ENCODE measurements around the gene PCDHGA1. TPM values are rescaled to one million over a fixed set of nuclear protein-coding genes. Genes with fewer than 3 reads are reported as not detected.
"Not testable (repeated sequence)": the region's sequence is repeated elsewhere in the genome, so short reads cannot be mapped to it uniquely, and the experiment has no call there.

PCDHGA1 gene
- total RNA-seq = 0.09 and 0.14 TPM in 2 replicates

GRCh38 chr5:141330299-141331080 lies at the start of gene PCDHGA1:
PCDHGA1 (plus strand) TSS chr5:141330514.
- H3K9me3 Mint-ChIP-seq = peaks cover 27% of the 10 kb centered on the region
- intact Hi-C loops (cut with micrococcal nuclease) = no loop called here
- DNase-seq (ENCODE audit: low spot score) = no peak
- peaks cover 29% of the 10 kb centered on the region for H3K27me3 Mint-ChIP-seq (ENCODE audit: low read depth)
- peaks cover 9% of the 10 kb centered on the region for H3K4me1 Mint-ChIP-seq (ENCODE audit: low read depth)
- H3K36me3 Mint-ChIP-seq (ENCODE audit: low read depth) = no peaks in the 10 kb centered on the region
- no peak within 1 kb of the TSS for H3K27ac Mint-ChIP-seq
- H3K4me3 Mint-ChIP-seq (ENCODE audit: low read depth) = peak within 1 kb of the TSS; percentile 32

DNA sequence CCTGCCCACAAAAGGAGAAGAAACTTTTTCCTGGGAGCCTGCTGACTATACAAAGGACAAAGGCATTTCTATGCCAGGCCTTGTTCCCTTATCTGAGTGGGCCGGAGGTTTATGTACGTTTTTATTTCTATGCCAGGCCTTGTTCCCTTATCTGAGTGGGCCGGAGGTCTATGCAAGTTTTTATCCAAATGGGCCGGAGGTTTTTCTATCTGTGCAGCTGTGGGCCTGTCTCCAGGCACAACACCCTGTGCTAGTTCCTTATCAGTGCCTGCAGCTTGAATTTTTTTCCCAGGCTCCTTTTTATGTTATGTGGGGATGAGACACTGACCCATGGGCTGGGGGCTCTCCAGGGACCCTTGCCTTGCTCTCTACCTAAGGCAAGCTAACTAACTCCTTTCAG lies 31.9 kb upstream of the PCDHGA1 start:
- no peak for DNase-seq (ENCODE audit: low spot score)
- Mint-ChIP-seq H3K27me3 (ENCODE audit: low read depth) (no peaks in the 10 kb centered on the region), H3K4me3 (ENCODE audit: low read depth) (no peak overlapping the region), H3K27ac (no peak overlapping the region), H3K4me1 (ENCODE audit: low read depth) (no peaks in the 10 kb centered on the region), H3K9me3 (peaks cover 68% of the 10 kb centered on the region), H3K36me3 (ENCODE audit: low read depth) (peaks cover 4% of the 10 kb centered on the region)
- intact Hi-C loops (cut with micrococcal nuclease) = no loop called here

- DNase-seq (ENCODE audit: low spot score) = no peak
- Mint-ChIP-seq H3K4me3 (ENCODE audit: low read depth) (no peak within 1 kb of the TSS), H3K27me3 (ENCODE audit: low read depth) (no peaks in the 10 kb centered on the region), H3K9me3 (peaks cover 63% of the 10 kb centered on the region), H3K27ac (no peak within 1 kb of the TSS), H3K36me3 (ENCODE audit: low read depth) (no peaks in the 10 kb centered on the region), H3K4me1 (ENCODE audit: low read depth) (no peaks in the 10 kb centered on the region)
- intact Hi-C loops (cut with micrococcal nuclease) = no loop called here
Observed at GRCh38 chr5:141303756-141304155, 26.6 kb upstream of the PCDHGA1 start, which contains the start of gene SLC25A2. SLC25A2 (minus strand) TSS chr5:141304049; CDS start chr5:141303865, 184 bp downstream.

GRCh38 chr5:141306630-141307029 lies 23.7 kb upstream of the PCDHGA1 start:
- Mint-ChIP-seq H3K4me3 (ENCODE audit: low read depth) (no peak overlapping the region), H3K4me1 (ENCODE audit: low read depth) (no peaks in the 10 kb centered on the region), H3K27ac (no peak overlapping the region), H3K27me3 (ENCODE audit: low read depth) (no peaks in the 10 kb centered on the region), H3K36me3 (ENCODE audit: low read depth) (peaks cover 3% of the 10 kb centered on the region), H3K9me3 (peaks cover 69% of the 10 kb centered on the region)
- DNase-seq (ENCODE audit: low spot score) = no peak
- intact Hi-C loops (cut with micrococcal nuclease) = no loop called here

DNA sequence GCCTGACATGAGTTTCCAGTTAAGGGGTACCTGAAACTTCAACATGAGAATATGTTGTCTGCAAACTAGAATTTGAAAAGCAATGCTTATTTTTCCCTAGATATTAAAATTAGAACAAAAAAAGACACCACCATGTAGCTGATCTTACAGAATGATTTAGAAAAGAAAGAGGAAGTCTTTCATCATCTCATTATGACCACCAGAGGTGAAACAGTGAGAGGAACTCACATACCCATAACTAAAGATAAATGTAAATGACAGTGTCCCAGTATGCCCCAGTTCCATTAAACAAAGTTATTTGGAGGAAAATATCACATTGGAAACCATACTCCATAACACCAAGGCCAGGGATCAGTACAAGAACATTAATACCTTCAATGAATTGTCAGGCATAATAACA lies 16.6 kb upstream of the PCDHGA1 start:
- no peaks in the 10 kb centered on the region for H3K27me3 Mint-ChIP-seq (ENCODE audit: low read depth)
- intact Hi-C loops (cut with micrococcal nuclease) = no loop called here
- no peak for DNase-seq (ENCODE audit: low spot score)
- H3K4me1 Mint-ChIP-seq (ENCODE audit: low read depth) = peaks cover 3% of the 10 kb centered on the region
- H3K27ac Mint-ChIP-seq = no peak overlapping the region
- H3K4me3 Mint-ChIP-seq (ENCODE audit: low read depth) = no peak overlapping the region
- peaks cover 72% of the 10 kb centered on the region for H3K9me3 Mint-ChIP-seq
- H3K36me3 Mint-ChIP-seq (ENCODE audit: low read depth) = peaks cover 52% of the 10 kb centered on the region

DNA sequence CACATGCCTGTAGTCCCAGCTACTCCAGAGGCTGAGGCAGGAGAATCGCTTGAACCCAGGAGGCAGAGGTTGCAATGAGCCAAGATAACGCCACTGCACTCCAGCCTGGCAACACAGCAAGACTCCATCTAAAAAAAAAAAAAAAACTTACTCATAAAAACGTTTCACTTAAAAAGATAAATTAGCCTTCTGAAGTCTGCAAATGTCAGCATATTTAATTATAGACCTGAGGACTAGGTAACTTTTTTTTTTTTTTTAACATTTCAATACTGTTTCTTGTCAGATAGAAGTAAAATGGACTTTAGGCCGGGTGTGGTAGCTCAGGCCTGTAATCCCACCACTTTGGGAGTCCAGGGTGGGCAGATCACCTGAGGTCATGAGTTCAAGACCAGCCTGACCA lies 13.4 kb upstream of the PCDHGA1 start:
- Mint-ChIP-seq H3K9me3 (peaks cover 74% of the 10 kb centered on the region), H3K36me3 (ENCODE audit: low read depth) (peaks cover 70% of the 10 kb centered on the region), H3K4me1 (ENCODE audit: low read depth) (peaks cover 14% of the 10 kb centered on the region)
- H3K4me3 Mint-ChIP-seq (ENCODE audit: low read depth); H3K27me3 Mint-ChIP-seq (ENCODE audit: low read depth); intact Hi-C loops (cut with micrococcal nuclease); DNase-seq (ENCODE audit: low spot score); H3K27ac Mint-ChIP-seq: not testable (repeated sequence)

- no peak for DNase-seq (ENCODE audit: low spot score)
- H3K4me1 Mint-ChIP-seq (ENCODE audit: low read depth) = peaks cover 14% of the 10 kb centered on the region
- intact Hi-C loops (cut with micrococcal nuclease) = no loop called here
- peak overlapping the region; percentile 17 for H3K27ac Mint-ChIP-seq
- peaks cover 56% of the 10 kb centered on the region for H3K9me3 Mint-ChIP-seq
- H3K36me3 Mint-ChIP-seq (ENCODE audit: low read depth) = peaks cover 66% of the 10 kb centered on the region
- no peaks in the 10 kb centered on the region for H3K27me3 Mint-ChIP-seq (ENCODE audit: low read depth)
- peak overlapping the region; percentile 94 for H3K4me3 Mint-ChIP-seq (ENCODE audit: low read depth)
Observed at GRCh38 chr5:141319202-141319601, 11.1 kb upstream of the PCDHGA1 start.

DNA sequence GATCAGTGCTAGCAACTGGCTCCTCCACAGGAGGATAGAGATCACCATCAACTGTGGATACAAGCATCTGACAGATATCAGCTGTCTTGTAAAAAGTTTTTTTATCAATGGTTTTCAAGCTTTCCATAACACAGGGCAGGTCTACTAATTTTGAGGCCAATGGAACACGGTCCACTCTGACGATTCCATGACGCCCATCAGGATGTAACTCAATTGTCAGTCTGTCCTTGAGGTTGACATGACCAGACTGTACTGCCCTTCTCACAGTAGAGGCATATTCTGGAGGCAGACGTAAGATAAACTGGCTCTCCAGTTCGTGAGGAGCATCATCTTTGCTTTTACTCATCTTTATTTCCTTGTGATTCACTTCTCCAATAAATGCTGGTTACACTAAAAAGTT lies 10.6 kb upstream of the PCDHGA1 start:
- Mint-ChIP-seq H3K36me3 (ENCODE audit: low read depth) (peaks cover 62% of the 10 kb centered on the region), H3K4me3 (ENCODE audit: low read depth) (peak overlapping the region; percentile 94), H3K9me3 (peaks cover 53% of the 10 kb centered on the region), H3K27me3 (ENCODE audit: low read depth) (peaks cover 1% of the 10 kb centered on the region), H3K27ac (peak overlapping the region; percentile 97), H3K4me1 (ENCODE audit: low read depth) (peaks cover 14% of the 10 kb centered on the region)
- DNase-seq (ENCODE audit: low spot score) = no peak
- intact Hi-C loops (cut with micrococcal nuclease) = loop anchor here (2.0 kb wide), 1 partner anchor 245 kb away; no protein-coding TSS in a partner anchor

DNA sequence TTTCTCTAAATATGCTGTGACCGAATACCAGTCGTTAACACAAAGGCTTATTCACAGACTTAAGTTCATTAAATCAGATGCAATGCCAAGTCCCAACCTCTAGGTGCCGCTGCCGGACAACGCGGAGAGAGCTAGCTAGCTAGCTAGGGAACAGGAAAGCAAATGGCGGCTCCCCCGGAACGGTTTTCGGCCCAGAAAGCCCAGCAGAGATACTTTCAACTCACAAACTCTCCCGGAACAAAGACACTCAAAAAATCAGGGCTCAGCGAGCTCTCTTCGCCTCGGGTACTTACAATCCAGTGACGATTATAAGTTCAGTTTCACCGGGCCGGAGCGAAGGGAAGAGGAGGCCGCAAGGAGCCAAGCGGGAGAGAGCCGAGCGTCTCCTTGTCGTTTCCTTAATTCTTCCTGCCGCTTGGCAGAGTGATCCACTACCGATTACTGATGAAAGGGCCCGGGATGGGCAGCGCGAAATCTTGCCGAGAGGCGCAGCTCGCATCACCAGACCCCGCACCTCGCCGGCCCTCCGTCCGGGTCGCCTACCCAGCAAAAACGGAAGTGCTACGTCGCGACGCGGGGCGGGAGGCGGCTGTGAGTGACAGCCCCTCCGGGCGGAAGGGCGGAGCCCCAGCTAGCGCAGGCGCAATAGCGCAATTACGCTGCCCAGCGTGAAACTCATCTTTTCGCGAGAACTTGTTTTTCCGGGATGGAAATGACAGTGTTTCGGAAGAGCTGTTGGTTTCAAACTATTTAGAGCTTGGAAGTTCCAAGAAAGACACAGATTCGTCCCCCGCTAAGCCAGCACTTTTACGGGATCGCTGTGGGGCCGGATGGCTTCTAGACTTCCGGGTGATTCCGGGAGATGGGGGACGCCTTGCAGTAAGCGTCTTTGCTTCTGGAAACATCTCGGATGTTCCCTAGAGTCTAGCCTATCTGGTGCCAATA lies 9.8 kb upstream of the PCDHGA1 start, which contains the start of gene TAF7:
TAF7 (minus strand) TSS at position 560 of the 945 bp plus-strand sequence. CDS start 740 bp downstream, outside the sequence.
- Mint-ChIP-seq H3K4me1 (ENCODE audit: low read depth) (peaks cover 14% of the 10 kb centered on the region), H3K9me3 (peaks cover 49% of the 10 kb centered on the region), H3K4me3 (ENCODE audit: low read depth) (peak within 1 kb of the TSS; percentile 94), H3K27ac (peak within 1 kb of the TSS; percentile 97), H3K27me3 (ENCODE audit: low read depth) (peaks cover 1% of the 10 kb centered on the region), H3K36me3 (ENCODE audit: low read depth) (peaks cover 54% of the 10 kb centered on the region)
- DNase-seq (ENCODE audit: low spot score) = peak; percentile 91
- intact Hi-C loops (cut with micrococcal nuclease) = loop anchor here (2.0 kb wide), 1 partner anchor 244 kb away; no protein-coding TSS in a partner anchor

- Mint-ChIP-seq H3K4me3 (ENCODE audit: low read depth) (peak overlapping the region; percentile 21), H3K27ac (peak overlapping the region; percentile 33), H3K36me3 (ENCODE audit: low read depth) (peaks cover 41% of the 10 kb centered on the region), H3K9me3 (peaks cover 46% of the 10 kb centered on the region), H3K4me1 (ENCODE audit: low read depth) (peaks cover 23% of the 10 kb centered on the region), H3K27me3 (ENCODE audit: low read depth) (peaks cover 1% of the 10 kb centered on the region)
- intact Hi-C loops (cut with micrococcal nuclease) = no loop called here
- DNase-seq (ENCODE audit: low spot score) = no peak
Observed at GRCh38 chr5:141322261-141322660, 8.1 kb upstream of the PCDHGA1 start.

- Mint-ChIP-seq H3K4me3 (ENCODE audit: low read depth) (peak overlapping the region; percentile 95), H3K27ac (peak overlapping the region; percentile 77), H3K4me1 (ENCODE audit: low read depth) (peaks cover 9% of the 10 kb centered on the region), H3K9me3 (peaks cover 20% of the 10 kb centered on the region), H3K27me3 (ENCODE audit: low read depth) (peaks cover 6% of the 10 kb centered on the region), H3K36me3 (ENCODE audit: low read depth) (peaks cover 6% of the 10 kb centered on the region)
- intact Hi-C loops (cut with micrococcal nuclease) = loop anchor here (2.0 kb wide), 1 partner anchor 187 kb away; no protein-coding TSS in a partner anchor
- DNase-seq (ENCODE audit: low spot score) = peak; percentile 58
Observed at GRCh38 chr5:141326088-141326854, 4.0 kb upstream of the PCDHGA1 start.

DNA sequence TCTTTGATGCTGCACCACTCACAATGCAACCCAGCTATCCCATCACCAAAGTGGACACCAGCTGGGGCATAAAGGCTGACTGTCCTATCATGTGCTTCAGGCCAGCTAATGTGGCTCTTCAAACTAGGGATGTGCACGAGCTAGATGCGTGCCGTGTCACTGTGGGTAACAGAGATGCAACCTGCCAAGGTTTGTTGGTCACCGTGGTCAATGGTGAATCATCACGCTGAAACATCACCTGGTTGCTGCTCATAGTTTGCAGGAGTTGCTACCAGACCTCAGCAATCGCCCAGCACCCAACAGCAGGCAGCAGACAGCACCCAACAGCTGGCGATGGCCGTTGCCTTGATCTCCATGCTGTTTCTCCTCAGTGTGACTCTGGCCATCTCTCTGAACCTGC lies 2.1 kb upstream of the PCDHGA1 start:
- Mint-ChIP-seq H3K36me3 (ENCODE audit: low read depth) (no peaks in the 10 kb centered on the region), H3K27me3 (ENCODE audit: low read depth) (peaks cover 17% of the 10 kb centered on the region), H3K4me1 (ENCODE audit: low read depth) (peaks cover 9% of the 10 kb centered on the region), H3K4me3 (ENCODE audit: low read depth) (no peak overlapping the region), H3K9me3 (peaks cover 21% of the 10 kb centered on the region), H3K27ac (no peak overlapping the region)
- intact Hi-C loops (cut with micrococcal nuclease) = no loop called here
- DNase-seq (ENCODE audit: low spot score) = no peak

All from activated T-helper 2 cell treated with anti-CD3 and anti-CD28 coated beads, Interferon-gamma antibody, Interleukin-2, Interleukin-4, amounts not matched to agents 10 μg/mL and 5 μg/mL and 100 μg/mL, durations not matched to agents 14 hours and 24 hours and 36 hours (primary cell).